Caco-2 (cell line): ENCODE results near the gene SFXN1. TPM values are rescaled to one million over a fixed set of nuclear protein-coding genes. Genes with fewer than 3 reads are reported as not detected.

Source experiments
- BruUV-seq: library from RNA; stranded (reverse); fragments of 400-500 nt; replicated peaks from 2 replicates; lab custom pipeline; 2021; lab: Mats Ljungman, UMichigan
- CTCF ChIA-PET: fragments of 300-600 bp; sonication (Branson Sonifier 250); formaldehyde crosslinking; loops from one replicate; lab custom pipeline; 2022; ENCODE audit warnings: antibody characterized with exemption; lab: Charles Lee
- POLR2A ChIA-PET: fragments of 300-600 bp; sonication (Branson Sonifier 250); formaldehyde crosslinking; loops from one replicate; lab custom pipeline; 2022; ENCODE audit warnings: antibody characterized with exemption; lab: Charles Lee
- DNase-seq, 2 experiments: peaks; one replicate each; pipeline versions ENCODE4 v3.0.0 to v3.0.0-alpha.2; 2020 to 2022
- H3K27me3 ChIP-seq: replicated peaks from 2 replicates; pipeline ENCODE4 v1.6.0; 2011; ENCODE audit warnings: low read length; ENCODE audit not compliant: control insufficient read depth, insufficient read depth
- H3K36me3 ChIP-seq: 2 replicates; pipeline ENCODE4 v1.5.1; 2011; ENCODE audit warnings: low read length; ENCODE audit not compliant: control insufficient read depth, insufficient read depth
- H3K4me1 ChIP-seq: fragments of 250-450 bp; sonication (Bioruptor Pico); 2 replicates; pipeline ENCODE4 v1.5.1; 2020; ENCODE audit warnings: mild to moderate bottlenecking
- H3K4me3 ChIP-seq: 2 replicates; pipeline ENCODE4 v1.5.1; 2011; ENCODE audit warnings: low read depth, mild to moderate bottlenecking, control low read depth, low read length
- H3K9me3 ChIP-seq: fragments of 250-450 bp; sonication (Bioruptor Pico); 2 replicates; pipeline ENCODE4 v1.5.1; 2020; ENCODE audit warnings: mild to moderate bottlenecking, moderate library complexity
- H3K27ac Mint-ChIP-seq: one replicate; pipeline ENCODE4 v1.8.0; 2022; ENCODE audit warnings: mixed read lengths; ENCODE audit not compliant: unreplicated experiment
- H3K27me3 Mint-ChIP-seq: one replicate; pipeline ENCODE4 v1.8.0; 2022; ENCODE audit warnings: mixed read lengths; ENCODE audit not compliant: insufficient read depth, unreplicated experiment
- H3K36me3 Mint-ChIP-seq: one replicate; pipeline ENCODE4 v1.8.0; 2022; ENCODE audit warnings: mild to moderate bottlenecking, mixed read lengths; ENCODE audit not compliant: insufficient read depth, unreplicated experiment
- H3K4me1 Mint-ChIP-seq: one replicate; pipeline ENCODE4 v1.8.0; 2022; ENCODE audit warnings: low read depth, mixed read lengths; ENCODE audit not compliant: unreplicated experiment
- H3K4me3 Mint-ChIP-seq: one replicate; pipeline ENCODE4 v1.8.0; 2022; ENCODE audit warnings: mild to moderate bottlenecking, moderate library complexity, mixed read lengths; ENCODE audit not compliant: unreplicated experiment
- H3K9me3 Mint-ChIP-seq: one replicate; pipeline ENCODE4 v1.8.0; 2022; ENCODE audit warnings: mixed read lengths; ENCODE audit not compliant: unreplicated experiment
- intact Hi-C: fragments of 100-400 bp; cut with micrococcal nuclease; formaldehyde crosslinking; loops from one replicate; pipeline ENCODE4 v1.10.0; 2022; ENCODE audit not compliant: unreplicated experiment
- total RNA-seq: library from RNA; stranded (reverse); gene quantifications from 2 replicates; pipeline ENCODE4 v1.2.3, GENCODE V29; 2022
- TF ChIP-seq, protein P1 (sequence below), 2 experiments: fragments of 200-600 bp in 1 of 2; IDR thresholded peaks; 1 replicate in 1 of 2; 2 replicates in 1 of 2; pipeline versions ENCODE4 v1.5.1 to v1.8.0; 2011 to 2022; ENCODE audit warnings: antibody characterized with exemption in 1 of 2, control low read depth in 1 of 2, inconsistent platforms in 1 of 2, low read depth in 1 of 2, low read length in 1 of 2, mild to moderate bottlenecking in 1 of 2, moderate library complexity in 1 of 2; ENCODE audit not compliant: insufficient read depth in 1 of 2, severe bottlenecking in 1 of 2, unreplicated experiment in 1 of 2

SFXN1 gene
- total RNA-seq, 1 experiment from 2014 or later, result 104 TPM

DNA sequence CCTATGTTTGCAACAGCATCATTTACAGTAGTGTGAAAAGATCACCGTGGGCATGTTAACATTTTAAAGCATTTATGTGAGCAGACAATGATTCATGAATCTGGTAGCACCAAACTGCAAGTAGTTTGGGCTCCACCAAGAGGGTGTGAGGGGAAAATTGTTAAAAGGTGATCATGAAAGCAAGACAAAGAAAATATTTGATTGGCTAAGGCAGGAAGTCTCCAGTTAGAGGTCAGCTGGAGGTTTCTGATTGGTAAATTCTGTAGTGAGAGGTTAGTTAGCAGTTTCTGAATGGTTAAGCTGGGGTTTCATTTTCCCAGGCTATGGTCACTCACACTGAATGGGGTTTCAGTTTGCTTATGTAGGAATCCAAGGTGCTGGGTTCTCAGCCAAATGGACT is 20.9 kb upstream of the SFXN1 start:
- no TSS peak for BruUV-seq
- Histone ChIP-seq H3K9me3 (no peaks in the 10 kb centered on the region), H3K36me3 (no peaks in the 10 kb centered on the region), H3K4me1 (peaks cover 16% of the 10 kb centered on the region), H3K4me3 (no peak overlapping the region), H3K27me3 (no peaks in the 10 kb centered on the region)
- POLR2A ChIA-PET, result interaction anchor here (0.6 kb wide), 1 partner anchor 208 kb away, joined by 5 read pairs; no protein-coding TSS in a partner anchor
- Mint-ChIP-seq H3K4me1 (peaks cover 11% of the 10 kb centered on the region), H3K9me3 (peaks cover 9% of the 10 kb centered on the region), H3K27me3 (no peaks in the 10 kb centered on the region), H3K27ac (no peak overlapping the region), H3K4me3 (no peak overlapping the region), H3K36me3 (peaks cover 4% of the 10 kb centered on the region)
- intact Hi-C loops, result loop anchor here (2.0 kb wide), 1 partner anchor 325 kb away; no protein-coding TSS in a partner anchor
- peak in 1 of 2 experiments; percentile 33 for DNase-seq
- CTCF ChIA-PET, result no interaction called here
- TF ChIP-seq, protein P1, sequence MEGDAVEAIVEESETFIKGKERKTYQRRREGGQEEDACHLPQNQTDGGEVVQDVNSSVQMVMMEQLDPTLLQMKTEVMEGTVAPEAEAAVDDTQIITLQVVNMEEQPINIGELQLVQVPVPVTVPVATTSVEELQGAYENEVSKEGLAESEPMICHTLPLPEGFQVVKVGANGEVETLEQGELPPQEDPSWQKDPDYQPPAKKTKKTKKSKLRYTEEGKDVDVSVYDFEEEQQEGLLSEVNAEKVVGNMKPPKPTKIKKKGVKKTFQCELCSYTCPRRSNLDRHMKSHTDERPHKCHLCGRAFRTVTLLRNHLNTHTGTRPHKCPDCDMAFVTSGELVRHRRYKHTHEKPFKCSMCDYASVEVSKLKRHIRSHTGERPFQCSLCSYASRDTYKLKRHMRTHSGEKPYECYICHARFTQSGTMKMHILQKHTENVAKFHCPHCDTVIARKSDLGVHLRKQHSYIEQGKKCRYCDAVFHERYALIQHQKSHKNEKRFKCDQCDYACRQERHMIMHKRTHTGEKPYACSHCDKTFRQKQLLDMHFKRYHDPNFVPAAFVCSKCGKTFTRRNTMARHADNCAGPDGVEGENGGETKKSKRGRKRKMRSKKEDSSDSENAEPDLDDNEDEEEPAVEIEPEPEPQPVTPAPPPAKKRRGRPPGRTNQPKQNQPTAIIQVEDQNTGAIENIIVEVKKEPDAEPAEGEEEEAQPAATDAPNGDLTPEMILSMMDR (IDR thresholded peaks at IDR 0.05; ENCODE audit: insufficient read depth in 1 of 2, low read depth in 1 of 2, low read length in 1 of 2, severe bottlenecking in 1 of 2, unreplicated experiment in 1 of 2), result peak in 1 of 2 experiments; percentile 30

DNA sequence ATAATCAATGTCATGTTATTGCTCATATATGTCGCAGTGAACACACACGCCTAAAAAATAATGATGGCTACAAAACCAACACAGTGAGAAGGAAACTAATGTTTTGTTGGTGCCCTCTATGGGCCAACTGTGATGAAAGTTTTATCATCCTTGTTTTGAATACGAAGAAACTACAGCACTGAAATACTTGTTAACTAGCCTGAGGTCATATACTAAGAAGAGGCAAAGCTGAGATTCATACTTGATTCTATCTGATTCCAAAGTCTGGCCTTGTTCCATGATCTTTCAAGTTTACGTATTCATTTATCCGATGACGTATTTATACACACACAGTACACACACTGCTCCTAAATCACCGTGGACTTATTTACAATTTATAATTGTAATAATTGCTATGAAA is 18.2 kb upstream of the SFXN1 start:
- Histone ChIP-seq H3K4me1 (peaks cover 3% of the 10 kb centered on the region), H3K9me3 (no peaks in the 10 kb centered on the region), H3K27me3 (no peaks in the 10 kb centered on the region), H3K4me3 (no peak overlapping the region), H3K36me3 (no peaks in the 10 kb centered on the region)
- Mint-ChIP-seq H3K36me3 (no peaks in the 10 kb centered on the region), H3K9me3 (peaks cover under 1% of the 10 kb centered on the region), H3K4me3 (no peak overlapping the region), H3K4me1 (peaks cover 7% of the 10 kb centered on the region), H3K27ac (no peak overlapping the region), H3K27me3 (no peaks in the 10 kb centered on the region)
- intact Hi-C loops, result loop anchor here (1.0 to 10.0 kb wide), 3 partner anchors 115 to 509 kb away; no protein-coding TSS in a partner anchor
- ChIA-PET POLR2A (no interaction called here), CTCF (interaction anchor here (1.0 kb wide), 1 partner anchor 509 kb away, joined by 4 read pairs; no protein-coding TSS in a partner anchor)
- TF ChIP-seq, protein P1 (IDR thresholded peaks at IDR 0.05; ENCODE audit: insufficient read depth in 1 of 2, low read depth in 1 of 2, low read length in 1 of 2, severe bottlenecking in 1 of 2, unreplicated experiment in 1 of 2), result peak; percentile 46 to 57
- BruUV-seq, result no TSS peak
- DNase-seq, result peak in 1 of 2 experiments; percentile 32

DNA sequence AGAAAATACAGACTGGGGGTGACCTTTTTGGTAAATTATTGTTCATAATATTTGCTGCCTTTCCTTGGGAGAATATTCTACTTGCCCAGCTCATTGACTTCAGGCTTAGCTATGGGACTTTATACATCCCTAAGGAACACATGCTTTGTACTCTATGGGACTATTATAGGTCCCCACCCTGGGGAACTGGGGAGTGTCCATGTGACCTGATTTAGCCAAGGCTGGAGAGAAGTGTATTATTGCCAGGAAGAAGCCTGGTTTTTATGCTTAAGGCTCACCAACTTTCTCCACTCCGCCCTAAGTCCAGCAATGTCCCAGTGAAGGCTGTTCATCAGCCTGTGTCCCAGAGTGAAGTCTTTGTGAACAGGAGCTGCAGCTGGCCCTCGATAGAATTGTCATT is 17.8 kb upstream of the SFXN1 start:
- Mint-ChIP-seq H3K9me3 (no peaks in the 10 kb centered on the region), H3K4me3 (no peak overlapping the region), H3K4me1 (peaks cover 7% of the 10 kb centered on the region), H3K36me3 (no peaks in the 10 kb centered on the region), H3K27ac (no peak overlapping the region), H3K27me3 (no peaks in the 10 kb centered on the region)
- TF ChIP-seq, protein P1 (IDR thresholded peaks at IDR 0.05; ENCODE audit: insufficient read depth in 1 of 2, low read depth in 1 of 2, low read length in 1 of 2, severe bottlenecking in 1 of 2, unreplicated experiment in 1 of 2), result no peak
- no peak overlapping the region for H3K4me3 ChIP-seq
- no peaks in the 10 kb centered on the region for H3K36me3 ChIP-seq
- H3K4me1 ChIP-seq, result peaks cover 3% of the 10 kb centered on the region; the same call in 1 of the 2 replicates
- intact Hi-C loops, result loop anchor here (1.0 to 10.0 kb wide), 3 partner anchors 116 to 509 kb away; no protein-coding TSS in a partner anchor
- ChIA-PET POLR2A (no interaction called here), CTCF (interaction anchor here (1.0 kb wide), 1 partner anchor 510 kb away, joined by 4 read pairs; no protein-coding TSS in a partner anchor)
- H3K27me3 ChIP-seq, result no peaks in the 10 kb centered on the region
- no peak for DNase-seq
- H3K9me3 ChIP-seq, result no peaks in the 10 kb centered on the region
- no TSS peak for BruUV-seq
